Adrenal gland (tissue), 12 donors: ENCODE measurements around the gene STK32C. TPM values are rescaled to one million over a fixed set of nuclear protein-coding genes. Genes with fewer than 3 reads are reported as not detected.

ENCODE experiments used
- DNase-seq, 7 donors: peaks; one replicate each; pipeline ENCODE4 v3.0.0-alpha.2; 2019 to 2020
- H3K27ac ChIP-seq, 5 donors: fragments of 200-600 bp; sonication (generic) in 4 of 5; 1 replicate in 3 of 5; 2 replicates in 2 of 5; pipeline versions ENCODE4 v1.5.1 to v1.8.0; 2016 to 2020; ENCODE audit warnings: mild to moderate bottlenecking in 1 of 5
- H3K27me3 ChIP-seq: fragments of 200-600 bp; 2 replicates; pipeline ENCODE4 v1.8.0; 2021
- H3K36me3 ChIP-seq, 2 donors: fragments of 200-600 bp; replicated peaks in 1 of 2; 1 replicate in 1 of 2; 2 replicates in 1 of 2; pipeline versions ENCODE4 v1.5.1 to v1.8.0; 2018 to 2022
- H3K4me1 ChIP-seq, 2 donors: fragments of 200-600 bp; replicated peaks in 1 of 2; 1 replicate in 1 of 2; 2 replicates in 1 of 2; pipeline versions ENCODE4 v1.5.1 to v1.8.0; 2018 to 2021
- H3K4me3 ChIP-seq, 4 donors: fragments of 200-600 bp; sonication (generic) in 3 of 4; one replicate each; pipeline ENCODE4 v1.5.1; 2016 to 2018
- H3K9me3 ChIP-seq, 3 donors: fragments of 200-600 bp; sonication (generic) in 1 of 3; replicated peaks in 1 of 3; 1 replicate in 2 of 3; 2 replicates in 1 of 3; pipeline versions ENCODE4 v1.5.1 to v1.8.0; 2016 to 2021
- CTCF ChIP-seq, 6 experiments: fragments of 450-650 bp in 4 of 6; fragments of 200-600 bp in 2 of 6; sonication (generic) in 1 of 6; IDR thresholded peaks; 1 replicate in 5 of 6; 2 replicates in 1 of 6; pipeline versions ENCODE4 v1.5.1 to v1.8.0; 2016 to 2021; ENCODE audit warnings: antibody characterized with exemption in 6 of 6, mild to moderate bottlenecking in 2 of 6, moderate library complexity in 1 of 6
- POLR2A ChIP-seq, 2 donors: fragments of 450-650 bp; IDR thresholded peaks; one replicate each; pipeline ENCODE4 v1.6.1; 2017; ENCODE audit warnings: antibody characterized with exemption in 2 of 2, mild to moderate bottlenecking in 2 of 2, moderate library complexity in 1 of 2
- WGBS, 4 donors: extraction: QIAGEN DNeasy Blood & Tissue Kit in 2 of 4; methylation state at CpG; one replicate each; pipeline versions ENCODE4 v1.1.5 to v1.1.7; 2013 to 2017; 5-methylcytosine and 5-hydroxymethylcytosine counted together
- intact Hi-C, 2 donors: fragments of 100-400 bp; cut with DNase I; formaldehyde crosslinking; loops; one replicate each; pipeline versions ENCODE4 v1.14.1 to v1.15.0; 2022 to 2023
- polyA plus RNA-seq, 3 donors: library from polyadenylated mRNA; stranded (reverse); fragments of 200-250 nt in 2 of 3; fragments of 350-450 nt in 1 of 3; fragmentation: Illumina TruSeq in 1 of 3; extraction: RNeasy Lipid Tissue Mini Kit (QIAGEN cat#74804) in 1 of 3; gene quantifications; one replicate each; pipeline ENCODE4 v1.2.3, GENCODE V29; 2013 to 2014
- total RNA-seq, 9 donors: library from RNA; depleted of rRNA in 4 of 9; stranded (reverse); fragments of >200 nt in 4 of 9; fragments of 120-200 nt in 1 of 9; fragmentation: NEBNext Ultra II Directional in 1 of 9; extraction: Animal tissue kit (Norgen Biotek cat#: 25700) in 1 of 9; gene quantifications; one replicate each; pipeline versions ENCODE4 v1.1.0 to v1.2.4, GENCODE V29; 2013 to 2023
- donor health status: healthy with polysubstance abuse.
- donor health status: Bipolar disorder and iron deficiency.
- donor health status: DM: yes; HTN: yes; CAD: no.
- donor health status: DM: no; HTN: no; CAD: no.
- donor health status: DM: no; HTN: no; CAD: no.
- donor health status: DM: yes; HTN: yes; CAD: no.

The STK32C gene
- total and polyA plus RNA-seq, 12 donors = 2.8 to 36.5 (median 15.9) TPM

- WGBS, 4 donors = 63 to 69% (median 65%) methylated on average over 18 to 19 of the region's 19 CpGs
- Histone ChIP-seq H3K27ac (no peak overlapping the region), H3K9me3 (no peaks in the 10 kb centered on the region), H3K4me1 (no peaks in the 10 kb centered on the region), H3K36me3 (no peaks in the 10 kb centered on the region), H3K4me3 (no peak overlapping the region), H3K27me3 (no peaks in the 10 kb centered on the region)
- intact Hi-C loops = no loop called here
- TF ChIP-seq CTCF (IDR thresholded peaks at IDR 0.05) = no peak
- no peak for TF ChIP-seq POLR2A (IDR thresholded peaks at IDR 0.05)
- no peak for DNase-seq
Observed at GRCh38 chr10:132176623-132177500, 130.9 kb downstream of the STK32C start.

GRCh38 chr10:132175907-132176581 is 131.7 kb downstream of the STK32C start:
- peak in 1 of 7 donors; percentile 68 for DNase-seq
- intact Hi-C loops = no loop called here

DNA sequence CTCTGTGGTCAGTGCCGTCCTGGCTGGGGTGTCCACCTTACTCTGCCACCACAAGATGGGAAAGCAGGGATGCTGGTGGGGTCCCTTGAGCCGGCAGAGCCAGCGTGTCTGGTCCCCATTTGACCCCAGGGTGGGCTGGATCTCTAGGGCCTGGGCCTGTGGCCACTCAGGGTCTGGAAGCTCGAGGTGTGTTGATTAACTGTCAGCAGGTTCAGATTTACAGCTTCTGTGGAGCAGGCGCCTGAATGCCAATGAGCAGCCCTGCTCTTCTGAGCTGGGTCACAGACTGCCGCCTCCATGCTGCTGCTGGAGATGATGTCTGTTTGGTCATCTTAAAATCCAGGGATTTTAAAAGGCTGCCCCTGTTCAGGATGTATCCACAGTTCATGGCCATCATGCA is 132.3 kb downstream of the STK32C start:
- Histone ChIP-seq H3K36me3 (no peaks in the 10 kb centered on the region), H3K4me1 (no peaks in the 10 kb centered on the region), H3K27me3 (no peaks in the 10 kb centered on the region), H3K4me3 (no peak overlapping the region), H3K27ac (no peak overlapping the region), H3K9me3 (no peaks in the 10 kb centered on the region)
- intact Hi-C loops = no loop called here
- TF ChIP-seq POLR2A (IDR thresholded peaks at IDR 0.05) (no peak), CTCF (IDR thresholded peaks at IDR 0.05) (no peak)
- 34 to 52% (median 49%) methylated on average over 3 to 6 of the region's 6 CpGs for WGBS, 4 donors
- DNase-seq = no peak

More at GRCh38 chr10:132175907-132176581, 131.7 kb downstream of the STK32C start:
- no peak overlapping the region for H3K4me3 ChIP-seq
- 10 to 15% (median 12%) methylated on average over 4 to 16 of the region's 16 CpGs for WGBS, 4 donors
- no peak overlapping the region for H3K27ac ChIP-seq
- H3K9me3 ChIP-seq = no peaks in the 10 kb centered on the region
- no peaks in the 10 kb centered on the region for H3K4me1 ChIP-seq
- H3K36me3 ChIP-seq = no peaks in the 10 kb centered on the region
- no peak for TF ChIP-seq POLR2A (IDR thresholded peaks at IDR 0.05)
- TF ChIP-seq CTCF (IDR thresholded peaks at IDR 0.05) = no peak
- no peaks in the 10 kb centered on the region for H3K27me3 ChIP-seq

- Histone ChIP-seq H3K9me3 (no peaks in the 10 kb centered on the region), H3K27me3 (no peaks in the 10 kb centered on the region), H3K36me3 (no peaks in the 10 kb centered on the region), H3K4me3 (no peak overlapping the region), H3K27ac (no peak overlapping the region), H3K4me1 (no peaks in the 10 kb centered on the region)
- 78 to 90% (median 87%) methylated on average over 3 to 11 of the region's 11 CpGs for WGBS, 4 donors
- no peak for TF ChIP-seq CTCF (IDR thresholded peaks at IDR 0.05)
- no peak for TF ChIP-seq POLR2A (IDR thresholded peaks at IDR 0.05)
- intact Hi-C loops = no loop called here
- DNase-seq = no peak
Observed at GRCh38 chr10:132174237-132174636, 133.5 kb downstream of the STK32C start.
